Measurements from ENCODE around the gene UBE2S.
A peak's percentile ranks its signal among the peaks of the same experiment; 100 is the strongest.
"Not testable (repeated sequence)": the region's sequence is repeated elsewhere in the genome, so short reads cannot be mapped to it uniquely, and the experiment has no call there.

Gene UBE2S

GRCh38 chr19:55405638-55406037 is 1.9 kb downstream of the UBE2S start:
- Mint-ChIP-seq H3K36me3 (ENCODE audit: low read depth) (peaks cover 52% of the 10 kb centered on the region), H3K4me3 (peak overlapping the region; percentile 92), H3K4me1 (peaks cover 42% of the 10 kb centered on the region), H3K27ac (peak overlapping the region; percentile 86), H3K9me3 (peaks cover 11% of the 10 kb centered on the region), H3K27me3 (no peaks in the 10 kb centered on the region)
- ATAC-seq, result no peak
- DNase-seq, result no peak

GRCh38 chr19:55402509-55402908 is 5.1 kb downstream of the UBE2S start:
- H3K4me1 Mint-ChIP-seq, result peaks cover 39% of the 10 kb centered on the region
- H3K4me3 Mint-ChIP-seq, result no peak overlapping the region
- H3K9me3 Mint-ChIP-seq, result no peaks in the 10 kb centered on the region
- ATAC-seq (no peak), DNase-seq (no peak)
- H3K27me3 Mint-ChIP-seq, result no peaks in the 10 kb centered on the region
- H3K36me3 Mint-ChIP-seq (ENCODE audit: low read depth), result peaks cover 51% of the 10 kb centered on the region
- H3K27ac Mint-ChIP-seq, result no peak overlapping the region

DNA sequence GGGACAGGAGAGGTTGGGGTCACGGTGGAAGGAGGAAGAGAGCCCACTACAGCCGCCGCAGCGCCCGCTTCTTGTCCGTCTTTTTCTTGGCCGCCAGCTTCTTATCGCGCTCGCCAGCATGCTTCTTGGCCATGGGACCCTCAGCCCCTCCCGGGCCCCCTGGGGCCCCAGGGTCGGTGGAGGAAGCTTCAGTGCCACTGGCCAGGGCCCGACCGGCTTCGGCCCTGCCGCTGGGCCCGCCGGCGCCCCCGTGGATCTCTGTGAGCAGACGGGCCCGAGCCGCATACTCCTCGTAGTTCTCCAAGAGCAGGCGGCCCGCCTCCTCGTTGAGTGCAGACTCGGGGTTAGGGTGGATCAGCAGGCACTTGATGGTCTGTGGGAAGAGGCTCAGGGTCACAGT is 6.2 kb downstream of the UBE2S start:
- not testable (repeated sequence) for DNase-seq, H3K27me3 Mint-ChIP-seq, H3K27ac Mint-ChIP-seq, H3K4me3 Mint-ChIP-seq, H3K9me3 Mint-ChIP-seq, ATAC-seq
- peaks cover 46% of the 10 kb centered on the region for H3K36me3 Mint-ChIP-seq (ENCODE audit: low read depth)
- peaks cover 34% of the 10 kb centered on the region for H3K4me1 Mint-ChIP-seq

- Mint-ChIP-seq H3K9me3 (no peaks in the 10 kb centered on the region), H3K4me1 (peaks cover 25% of the 10 kb centered on the region), H3K4me3 (no peak overlapping the region), H3K27ac (no peak overlapping the region), H3K27me3 (no peaks in the 10 kb centered on the region), H3K36me3 (ENCODE audit: low read depth) (peaks cover 37% of the 10 kb centered on the region)
- DNase-seq (no peak), ATAC-seq (no peak)
These were observed 7.1 kb downstream of the UBE2S start for GRCh38 chr19:55400281-55401087.

- ATAC-seq (peak; percentile 25), DNase-seq (no peak)
- Mint-ChIP-seq H3K4me1 (peaks cover 18% of the 10 kb centered on the region), H3K27me3 (no peaks in the 10 kb centered on the region), H3K4me3 (no peak overlapping the region), H3K9me3 (no peaks in the 10 kb centered on the region), H3K27ac (peak overlapping the region; percentile 5), H3K36me3 (ENCODE audit: low read depth) (peaks cover 26% of the 10 kb centered on the region)
These were observed 9.2 kb downstream of the UBE2S start for GRCh38 chr19:55398200-55398925.

- no peaks in the 10 kb centered on the region for H3K27me3 Mint-ChIP-seq
- no peaks in the 10 kb centered on the region for H3K9me3 Mint-ChIP-seq
- peaks cover 23% of the 10 kb centered on the region for H3K36me3 Mint-ChIP-seq (ENCODE audit: low read depth)
- H3K4me3 Mint-ChIP-seq, result no peak overlapping the region
- no peak overlapping the region for H3K27ac Mint-ChIP-seq
- H3K4me1 Mint-ChIP-seq, result peaks cover 22% of the 10 kb centered on the region
- DNase-seq, result no peak
- ATAC-seq, result no peak
These were observed 14.5 kb downstream of the UBE2S start for GRCh38 chr19:55392820-55393761.

- peaks cover 31% of the 10 kb centered on the region for H3K4me1 Mint-ChIP-seq
- H3K9me3 Mint-ChIP-seq, result no peaks in the 10 kb centered on the region
- peaks cover 34% of the 10 kb centered on the region for H3K36me3 Mint-ChIP-seq (ENCODE audit: low read depth)
- DNase-seq, result no peak
- H3K27me3 Mint-ChIP-seq, result no peaks in the 10 kb centered on the region
- H3K27ac Mint-ChIP-seq, result peak overlapping the region; percentile 2
- ATAC-seq, result no peak
- H3K4me3 Mint-ChIP-seq, result no peak overlapping the region
These were observed 15.6 kb downstream of the UBE2S start for GRCh38 chr19:55391702-55392615.

DNA sequence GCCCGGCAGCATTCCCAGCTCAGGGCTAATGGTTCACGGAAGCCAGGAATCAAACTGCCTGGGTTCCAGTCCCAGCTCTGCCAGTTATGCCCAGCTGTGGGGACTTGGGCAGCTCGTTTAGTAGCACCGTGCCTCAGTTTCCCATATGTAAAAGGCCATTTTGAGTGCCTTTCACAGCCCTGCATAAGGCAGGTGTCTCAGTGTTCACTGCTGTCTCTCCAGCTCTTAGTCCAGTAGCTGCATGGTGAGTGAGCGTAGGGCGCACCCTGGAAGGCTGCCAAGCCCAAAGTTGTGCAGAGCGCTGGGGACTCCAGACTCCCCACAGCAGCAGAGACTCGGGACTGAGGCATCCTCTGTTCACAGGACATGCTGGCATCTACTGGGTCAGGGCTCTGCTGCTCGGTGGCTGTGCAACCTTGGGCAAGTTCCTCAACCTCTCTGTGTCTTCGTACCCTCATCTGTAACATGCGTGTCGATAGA is 16.4 kb downstream of the UBE2S start:
- Mint-ChIP-seq H3K27me3 (no peaks in the 10 kb centered on the region), H3K36me3 (ENCODE audit: low read depth) (peaks cover 41% of the 10 kb centered on the region), H3K27ac (peak overlapping the region; percentile 2)

DNA sequence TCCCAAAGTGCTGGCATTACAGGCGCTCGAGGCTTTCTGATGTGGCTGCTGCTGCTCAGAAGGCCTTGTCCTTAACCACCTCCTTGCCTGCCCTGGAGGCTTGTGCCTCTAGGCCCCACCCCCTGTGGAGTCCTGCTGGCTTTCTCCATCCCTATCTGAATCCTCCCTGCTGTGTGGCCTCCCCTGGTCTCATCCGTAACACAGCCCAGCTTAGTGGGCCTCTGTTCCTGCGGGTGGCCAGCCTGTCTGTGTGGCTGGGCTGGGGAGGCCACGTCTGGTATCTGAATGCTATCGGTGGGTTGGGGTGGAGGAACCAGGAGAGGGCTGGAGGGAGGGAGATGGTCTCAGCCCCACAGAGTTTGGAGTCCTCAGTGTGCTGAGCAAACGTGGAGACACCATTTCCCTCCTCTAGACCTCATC is 17.1 kb downstream of the UBE2S start:
- ATAC-seq (no peak), DNase-seq (no peak)
- Mint-ChIP-seq H3K4me1 (peaks cover 39% of the 10 kb centered on the region), H3K4me3 (peak overlapping the region; percentile 37), H3K27ac (peak overlapping the region; percentile 52), H3K27me3 (peaks cover 2% of the 10 kb centered on the region), H3K36me3 (ENCODE audit: low read depth) (peaks cover 48% of the 10 kb centered on the region), H3K9me3 (no peaks in the 10 kb centered on the region)

More for the DNA sequence above, 16.4 kb downstream of the UBE2S start:
- no peaks in the 10 kb centered on the region for H3K9me3 Mint-ChIP-seq
- ATAC-seq, result peak; percentile 12
- DNase-seq, result no peak
- H3K4me1 Mint-ChIP-seq, result peaks cover 37% of the 10 kb centered on the region
- no peak overlapping the region for H3K4me3 Mint-ChIP-seq

DNA sequence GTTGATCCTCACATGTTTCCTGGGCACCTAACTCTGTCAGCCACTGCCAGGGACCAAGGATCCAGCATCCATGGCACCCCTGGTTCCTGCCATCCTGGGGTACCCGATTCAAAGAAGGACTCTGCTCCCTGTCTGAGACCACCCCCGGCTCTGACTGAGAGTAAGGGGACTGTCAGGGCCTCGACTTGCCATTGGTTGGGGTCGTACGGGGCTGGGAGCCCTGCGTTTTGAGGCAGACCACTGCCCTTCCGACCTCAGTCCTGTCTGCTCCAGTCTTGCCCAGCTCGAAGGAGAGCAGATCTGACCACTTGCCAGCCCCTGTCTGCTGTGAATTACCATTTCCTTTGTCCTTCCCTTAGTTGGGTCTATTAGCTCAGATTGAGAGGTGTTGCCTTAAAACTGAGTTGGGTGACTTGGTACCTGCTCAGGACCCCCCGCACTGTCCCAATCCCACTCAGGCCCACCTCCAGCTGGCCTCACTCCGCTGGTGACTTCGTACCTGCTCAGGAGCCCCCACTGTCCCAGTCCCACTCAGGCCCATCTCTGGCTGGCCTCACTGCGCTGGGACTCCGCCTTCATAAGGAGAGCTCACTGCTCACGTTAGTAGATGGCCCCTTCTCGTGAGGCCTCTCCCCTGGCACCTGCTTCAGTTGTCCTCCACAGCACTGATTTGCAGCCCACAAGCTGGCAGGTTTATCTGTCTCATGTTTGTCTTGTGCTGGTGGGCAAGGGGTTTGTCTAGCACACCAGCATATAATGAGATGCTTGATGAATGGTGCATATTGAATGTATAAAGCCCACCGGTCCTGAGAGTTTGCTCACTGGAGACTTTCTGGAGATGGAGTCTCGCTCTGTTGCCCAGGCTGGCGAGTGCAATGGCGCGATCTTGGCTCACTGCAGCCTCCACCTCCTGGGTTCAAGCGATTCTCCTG is 17.9 kb downstream of the UBE2S start:
- peak overlapping the region; percentile 99 for H3K27ac Mint-ChIP-seq
- peaks cover 42% of the 10 kb centered on the region for H3K4me1 Mint-ChIP-seq
- no peaks in the 10 kb centered on the region for H3K9me3 Mint-ChIP-seq
- DNase-seq (no peak), ATAC-seq (no peak)
- peak overlapping the region; percentile 51 for H3K4me3 Mint-ChIP-seq
- peaks cover 48% of the 10 kb centered on the region for H3K36me3 Mint-ChIP-seq (ENCODE audit: low read depth)
- peaks cover 2% of the 10 kb centered on the region for H3K27me3 Mint-ChIP-seq

GRCh38 chr19:55387736-55388497 is 19.7 kb downstream of the UBE2S start:
- DNase-seq (no peak), ATAC-seq (no peak)
- Mint-ChIP-seq H3K4me3 (peak overlapping the region; percentile 97), H3K9me3 (no peaks in the 10 kb centered on the region), H3K27ac (peak overlapping the region; percentile 99), H3K27me3 (peaks cover 2% of the 10 kb centered on the region), H3K4me1 (peaks cover 49% of the 10 kb centered on the region), H3K36me3 (ENCODE audit: low read depth) (peaks cover 48% of the 10 kb centered on the region)

DNA sequence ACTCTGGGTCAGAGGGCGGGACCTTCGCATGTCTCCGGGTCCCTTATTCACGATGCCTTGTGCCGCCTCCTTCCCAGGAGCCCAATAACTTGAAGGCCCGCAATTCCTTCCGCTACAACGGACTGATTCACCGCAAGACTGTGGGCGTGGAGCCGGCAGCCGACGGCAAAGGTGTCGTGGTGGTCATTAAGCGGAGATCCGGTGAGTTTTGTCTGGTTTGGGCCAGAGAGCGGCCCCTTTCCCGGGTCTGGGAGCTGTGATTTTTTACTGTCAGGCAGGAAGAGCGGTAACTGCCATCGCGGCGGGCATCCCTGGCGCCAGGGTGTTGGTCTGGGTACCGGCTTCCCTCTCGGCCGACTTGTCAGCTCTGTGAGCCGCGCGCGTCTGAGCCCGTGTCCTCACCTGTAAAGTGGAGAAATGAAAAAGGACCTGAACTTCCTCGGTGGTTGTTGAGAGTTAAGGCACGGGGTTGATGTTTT is 21.1 kb downstream of the UBE2S start:
- peaks cover 49% of the 10 kb centered on the region for H3K36me3 Mint-ChIP-seq (ENCODE audit: low read depth)
- peaks cover 2% of the 10 kb centered on the region for H3K27me3 Mint-ChIP-seq
- H3K4me3 Mint-ChIP-seq, result peak overlapping the region; percentile 97
- DNase-seq, result no peak
- no peaks in the 10 kb centered on the region for H3K9me3 Mint-ChIP-seq
- ATAC-seq, result no peak
- H3K27ac Mint-ChIP-seq, result peak overlapping the region; percentile 99
- peaks cover 61% of the 10 kb centered on the region for H3K4me1 Mint-ChIP-seq

All from activated naive CD8-positive, alpha-beta T cell treated with anti-CD3 and anti-CD28 coated beads, Interleukin-2, amount 50 U/mL, for 24 hours (primary cell).